Activated B cell treated with CpG ODN at 0.5 μM for 24 hours (primary cell): Measurements from ENCODE around the gene ANKH. TPM values are rescaled to one million over a fixed set of nuclear protein-coding genes. Genes with fewer than 3 reads are reported as not detected.

ENCODE experiments used
- ATAC-seq: fragments of 200-7000 bp; cut with Tn5 transposase; one replicate; pipeline ENCODE4 v1.10.0; 2021; ENCODE audit warnings: low read depth, mild to moderate bottlenecking, moderate library complexity
- CTCF ChIA-PET: fragments of 350-600 bp; sonication (Branson Sonifier 250); formaldehyde crosslinking; loops from one replicate; lab custom pipeline; 2021; ENCODE audit warnings: antibody characterized with exemption; lab: Charles Lee
- POLR2A ChIA-PET: fragments of 350-600 bp; sonication (Branson Sonifier 250); formaldehyde crosslinking; loops from one replicate; lab custom pipeline; 2021; ENCODE audit warnings: antibody characterized with exemption; lab: Charles Lee
- DNase-seq: peaks from one replicate; pipeline ENCODE4 v3.0.0; 2022
- H3K27ac Mint-ChIP-seq: one replicate; pipeline ENCODE4 v1.8.0; 2020; ENCODE audit warnings: mixed read lengths
- H3K27me3 Mint-ChIP-seq: one replicate; pipeline ENCODE4 v1.8.0; 2021; ENCODE audit warnings: mixed read lengths
- H3K36me3 Mint-ChIP-seq: one replicate; pipeline ENCODE4 v1.8.0; 2021; ENCODE audit warnings: low read depth, mixed read lengths
- H3K4me1 Mint-ChIP-seq: one replicate; pipeline ENCODE4 v1.8.0; 2021; ENCODE audit warnings: mixed read lengths
- H3K4me3 Mint-ChIP-seq: one replicate; pipeline ENCODE4 v1.8.0; 2020; ENCODE audit warnings: mild to moderate bottlenecking, mixed read lengths
- H3K9me3 Mint-ChIP-seq: one replicate; pipeline ENCODE4 v1.8.0; 2020; ENCODE audit warnings: mixed read lengths
- intact Hi-C: fragments of 100-400 bp; cut with micrococcal nuclease; formaldehyde crosslinking; loops from one replicate; pipeline ENCODE4 v1.15.1; 2024
- total RNA-seq: library from RNA; stranded (reverse); gene quantifications from 2 replicates; pipeline ENCODE4 v1.2.3, GENCODE V29; 2022
- TF ChIP-seq, protein P1 (sequence below): fragments of 200-600 bp; IDR thresholded peaks from one replicate; pipeline ENCODE4 v1.8.0; 2022; ENCODE audit warnings: antibody characterized with exemption, mild to moderate bottlenecking

Gene ANKH
- total RNA-seq, 1 donor from 2014 or later = 43.3 TPM

DNA sequence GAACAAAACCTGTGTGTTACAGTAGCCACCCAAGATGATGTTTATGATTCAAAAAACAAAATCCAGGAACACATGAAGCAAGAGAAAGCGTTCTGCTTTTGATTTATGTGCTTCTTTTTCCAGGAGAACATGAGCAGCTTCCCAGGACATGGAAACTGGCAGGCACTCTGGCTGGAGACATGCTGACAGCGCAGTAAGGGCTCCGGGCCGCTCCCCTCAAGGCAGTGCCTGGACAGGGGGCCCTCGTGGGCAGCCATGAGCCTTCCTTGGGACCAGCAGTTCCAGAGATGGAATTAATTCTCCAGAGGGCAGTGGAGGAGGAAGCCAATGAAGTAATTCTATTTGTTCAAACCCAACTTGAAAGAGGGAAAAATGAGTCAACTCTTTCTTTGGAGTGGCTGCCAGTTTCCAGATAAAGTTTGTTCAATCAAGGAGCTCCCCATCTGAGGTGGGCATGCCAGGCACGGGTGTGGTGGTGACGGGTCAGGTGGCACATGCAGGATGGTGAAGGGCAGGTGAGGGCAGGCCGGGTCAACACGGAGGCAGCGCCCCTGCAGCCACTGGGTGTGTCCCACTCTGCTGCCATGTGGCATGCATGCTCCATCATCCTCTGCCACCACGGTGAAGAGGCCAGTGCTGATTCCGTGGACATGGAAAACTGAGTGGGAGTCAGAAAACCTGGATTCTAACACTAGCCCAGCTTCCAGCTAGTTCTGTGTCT lies 123.2 kb downstream of the ANKH start:
- peaks cover 51% of the 10 kb centered on the region for H3K36me3 Mint-ChIP-seq
- peaks cover 30% of the 10 kb centered on the region for H3K4me1 Mint-ChIP-seq
- H3K4me3 Mint-ChIP-seq = no peak overlapping the region
- ChIA-PET CTCF (no interaction called here), POLR2A (no interaction called here)
- ATAC-seq (no peak), DNase-seq (no peak)
- H3K9me3 Mint-ChIP-seq = no peaks in the 10 kb centered on the region
- H3K27me3 Mint-ChIP-seq = no peaks in the 10 kb centered on the region
- intact Hi-C loops = no loop called here
- TF ChIP-seq, protein P1, sequence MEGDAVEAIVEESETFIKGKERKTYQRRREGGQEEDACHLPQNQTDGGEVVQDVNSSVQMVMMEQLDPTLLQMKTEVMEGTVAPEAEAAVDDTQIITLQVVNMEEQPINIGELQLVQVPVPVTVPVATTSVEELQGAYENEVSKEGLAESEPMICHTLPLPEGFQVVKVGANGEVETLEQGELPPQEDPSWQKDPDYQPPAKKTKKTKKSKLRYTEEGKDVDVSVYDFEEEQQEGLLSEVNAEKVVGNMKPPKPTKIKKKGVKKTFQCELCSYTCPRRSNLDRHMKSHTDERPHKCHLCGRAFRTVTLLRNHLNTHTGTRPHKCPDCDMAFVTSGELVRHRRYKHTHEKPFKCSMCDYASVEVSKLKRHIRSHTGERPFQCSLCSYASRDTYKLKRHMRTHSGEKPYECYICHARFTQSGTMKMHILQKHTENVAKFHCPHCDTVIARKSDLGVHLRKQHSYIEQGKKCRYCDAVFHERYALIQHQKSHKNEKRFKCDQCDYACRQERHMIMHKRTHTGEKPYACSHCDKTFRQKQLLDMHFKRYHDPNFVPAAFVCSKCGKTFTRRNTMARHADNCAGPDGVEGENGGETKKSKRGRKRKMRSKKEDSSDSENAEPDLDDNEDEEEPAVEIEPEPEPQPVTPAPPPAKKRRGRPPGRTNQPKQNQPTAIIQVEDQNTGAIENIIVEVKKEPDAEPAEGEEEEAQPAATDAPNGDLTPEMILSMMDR = no peak
- H3K27ac Mint-ChIP-seq = no peak overlapping the region

DNA sequence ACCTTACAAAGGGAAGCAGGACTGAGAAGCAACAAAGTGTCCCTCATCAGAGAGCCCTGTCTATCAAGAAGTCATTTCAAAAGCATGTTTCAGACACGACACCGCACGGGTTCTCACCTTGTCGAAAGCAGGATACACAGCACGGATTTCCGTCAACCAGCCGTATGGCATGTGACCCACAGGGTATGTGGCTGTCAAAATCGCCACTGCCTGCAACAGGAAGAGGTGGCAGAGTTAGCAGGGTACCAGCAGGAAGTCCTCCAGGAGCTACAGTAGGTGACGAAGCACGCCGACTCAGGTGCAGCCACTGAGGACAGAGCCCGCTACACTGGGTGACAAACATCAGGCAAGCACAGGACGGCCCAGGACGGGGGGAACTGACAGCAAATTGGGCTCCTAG lies 125.8 kb downstream of the ANKH start:
- Mint-ChIP-seq H3K4me3 (peak overlapping the region; percentile 25), H3K27me3 (no peaks in the 10 kb centered on the region), H3K4me1 (peaks cover 26% of the 10 kb centered on the region), H3K9me3 (no peaks in the 10 kb centered on the region), H3K36me3 (peaks cover 53% of the 10 kb centered on the region), H3K27ac (no peak overlapping the region)
- TF ChIP-seq, protein P1 = no peak
- ChIA-PET CTCF (no interaction called here), POLR2A (interaction anchor here (0.7 kb wide), 1 partner anchor 124 kb away, joined by 3 read pairs; no protein-coding TSS in a partner anchor)
- intact Hi-C loops = no loop called here
- ATAC-seq (no peak), DNase-seq (no peak)

DNA sequence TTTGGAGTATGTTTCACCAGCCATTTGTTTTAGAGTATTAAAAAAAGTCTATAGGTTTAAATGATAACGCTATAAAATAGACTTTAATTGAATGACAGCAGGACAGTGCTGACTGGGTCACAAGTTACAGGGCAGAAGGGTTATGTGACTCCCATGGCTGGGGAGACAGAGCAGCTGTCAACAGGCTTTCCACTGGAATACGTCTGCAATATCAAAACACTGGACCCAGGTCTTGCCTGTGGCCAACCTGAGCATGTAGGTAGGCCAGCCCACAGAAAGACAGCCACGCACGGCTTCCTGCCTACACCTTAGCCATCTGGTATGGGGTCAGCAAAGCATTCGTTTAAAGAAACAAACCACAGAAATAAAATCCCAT lies 126.4 kb downstream of the ANKH start:
- intact Hi-C loops = no loop called here
- Mint-ChIP-seq H3K4me3 (no peak overlapping the region), H3K36me3 (peaks cover 52% of the 10 kb centered on the region), H3K4me1 (peaks cover 26% of the 10 kb centered on the region), H3K27me3 (no peaks in the 10 kb centered on the region), H3K27ac (peak overlapping the region; percentile 35), H3K9me3 (no peaks in the 10 kb centered on the region)
- DNase-seq (no peak), ATAC-seq (no peak)
- CTCF ChIA-PET = no interaction called here
- TF ChIP-seq, protein P1 = no peak
- POLR2A ChIA-PET = interaction anchor here (0.7 kb wide), 1 partner anchor 125 kb away, joined by 3 read pairs; no protein-coding TSS in a partner anchor

DNA sequence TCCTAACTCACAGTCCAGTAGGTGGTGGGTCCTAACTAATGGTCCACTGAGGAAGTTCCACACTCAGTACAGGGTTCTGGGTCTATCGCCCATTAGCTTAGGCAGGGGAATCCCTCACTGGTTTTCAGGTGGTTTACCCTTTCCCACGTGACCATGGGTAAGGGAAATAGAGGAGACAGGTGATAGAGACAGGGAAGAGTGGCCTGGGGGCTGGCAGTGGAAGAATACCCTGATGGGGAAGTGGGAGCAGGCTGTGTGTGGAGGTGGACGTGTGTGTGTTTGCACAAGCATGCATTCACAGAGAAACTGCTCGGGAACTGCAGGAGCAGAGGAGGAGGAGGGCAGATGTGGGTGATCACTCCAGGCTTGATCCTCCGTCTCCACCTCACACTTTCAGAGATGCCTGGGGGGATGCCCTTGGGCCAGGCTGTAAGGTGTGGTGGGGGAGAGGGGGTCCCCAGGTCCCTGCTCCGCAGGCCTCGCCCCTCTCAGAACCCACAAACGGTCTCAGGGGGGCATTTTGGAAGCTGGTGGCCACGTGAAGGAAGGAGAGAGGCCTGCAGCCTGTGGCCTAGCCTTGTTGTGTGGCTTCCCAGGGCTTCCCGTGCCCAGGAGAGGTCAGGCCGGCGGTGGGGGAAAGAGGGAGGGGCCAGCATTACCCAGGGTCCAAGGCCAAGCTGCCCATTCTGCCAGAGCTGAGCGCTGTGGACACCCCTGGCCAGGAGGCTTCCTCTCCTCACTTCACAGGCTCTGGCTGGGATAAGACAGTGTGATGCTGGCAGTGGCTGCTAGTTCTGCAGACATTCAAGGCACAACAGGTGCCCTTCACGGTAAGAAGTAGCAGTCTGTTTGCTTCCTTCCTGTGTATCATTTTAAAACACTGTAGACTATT lies 127.0 kb downstream of the ANKH start:
- ATAC-seq (peak; percentile 45), DNase-seq (no peak)
- peaks cover 52% of the 10 kb centered on the region for H3K36me3 Mint-ChIP-seq
- no peaks in the 10 kb centered on the region for H3K9me3 Mint-ChIP-seq
- peak overlapping the region; percentile 51 for H3K27ac Mint-ChIP-seq
- peak overlapping the region; percentile 3 for H3K4me3 Mint-ChIP-seq
- ChIA-PET CTCF (interaction anchor here (1.5 kb wide), 1 partner anchor 259 kb away, joined by 4 read pairs; no protein-coding TSS in a partner anchor), POLR2A (no interaction called here)
- peaks cover 26% of the 10 kb centered on the region for H3K4me1 Mint-ChIP-seq
- TF ChIP-seq, protein P1 = no peak
- intact Hi-C loops = no loop called here
- H3K27me3 Mint-ChIP-seq = no peaks in the 10 kb centered on the region
